CD4-positive, alpha-beta T cell treated with Interleukin-15 for 1 hour (primary cell): Measurements from ENCODE around the gene KLHL29.

Experiments
- DNase-seq: peaks from one replicate; pipeline ENCODE4 v3.0.0-alpha.2; 2020

Gene KLHL29

DNA sequence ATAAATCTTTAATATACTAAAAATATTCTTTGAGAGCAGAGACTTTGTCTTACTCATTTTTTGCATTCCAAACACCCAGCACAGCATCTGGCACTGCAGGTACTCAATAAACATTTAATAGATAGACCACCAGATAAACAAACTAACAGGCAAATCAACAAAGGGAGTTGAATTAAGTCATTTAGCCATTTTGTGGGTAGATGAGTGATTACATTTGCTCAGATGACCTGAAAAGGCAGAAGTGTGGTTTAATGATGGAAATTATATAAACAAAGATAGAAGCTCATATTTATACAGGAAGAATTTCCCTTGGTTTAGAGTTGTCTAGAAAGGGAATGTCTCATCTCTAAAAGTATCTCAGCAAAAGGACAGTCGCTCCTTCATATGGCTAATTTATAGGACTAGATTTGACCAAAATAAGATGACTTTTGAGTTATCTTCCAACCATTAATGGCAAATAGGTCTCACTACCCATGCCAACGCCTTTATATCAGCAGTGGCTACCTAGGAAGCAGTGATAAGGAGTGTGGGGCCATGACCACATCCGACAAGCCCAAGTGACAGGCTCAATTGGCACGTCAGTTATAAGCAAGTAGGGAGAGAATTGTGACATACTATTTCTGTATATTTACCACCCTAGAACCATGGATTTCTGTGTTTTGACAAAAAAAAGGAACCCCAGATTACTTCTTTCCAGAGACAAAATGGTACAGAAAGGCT, 368.5 kb downstream of the KLHL29 start:
- no peak for DNase-seq

DNA sequence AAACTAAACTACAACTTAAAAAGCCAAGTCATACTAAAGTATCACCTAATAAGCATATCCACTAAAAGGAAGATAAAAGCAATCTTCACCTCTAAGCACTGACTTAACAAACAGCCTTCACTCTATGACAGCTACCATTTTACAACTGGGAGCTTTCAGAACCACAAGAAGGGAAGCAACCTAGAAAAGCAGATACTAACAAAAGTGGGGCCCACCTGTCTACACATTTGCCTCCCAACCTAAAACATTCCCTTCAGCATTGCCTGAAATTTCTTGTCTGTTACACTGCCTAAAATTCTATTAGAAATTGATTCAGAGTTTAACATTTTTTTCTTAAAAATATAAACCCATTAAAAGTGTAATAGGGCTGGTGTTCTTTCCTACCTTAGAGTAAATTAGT, 370.0 kb downstream of the KLHL29 start:
- DNase-seq = no peak

DNA sequence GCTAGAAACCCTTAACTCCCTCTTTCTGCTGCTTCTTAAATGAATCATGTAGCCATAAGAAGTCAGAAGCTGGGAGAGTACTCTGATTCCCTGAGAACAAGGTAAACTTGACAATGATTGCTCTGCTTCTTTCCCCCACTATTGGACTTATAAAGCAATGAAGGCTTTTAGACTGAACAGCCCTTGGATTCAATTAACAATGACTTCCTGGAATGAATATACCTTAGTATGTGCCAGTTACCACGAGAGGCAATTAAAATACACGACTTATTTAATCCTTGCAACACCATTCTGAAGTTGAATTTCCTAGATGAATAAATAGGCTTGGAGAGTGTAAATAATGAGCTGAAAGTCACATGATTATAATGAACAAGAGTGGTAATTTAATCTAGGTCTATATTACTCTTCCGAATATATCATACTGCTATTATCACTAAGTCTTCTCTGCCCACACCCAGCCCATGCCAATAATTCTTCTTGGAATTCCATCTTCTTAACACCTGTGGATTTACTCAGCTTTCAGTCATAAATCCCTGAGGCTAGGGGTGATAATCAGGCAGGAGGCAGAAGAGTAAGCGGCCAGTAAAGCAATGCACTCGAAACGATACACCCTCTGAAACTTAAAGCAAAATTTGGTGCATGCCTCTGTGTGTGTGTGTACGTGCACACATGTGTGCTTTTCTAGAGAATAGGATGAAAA, 371.8 kb downstream of the KLHL29 start:
- DNase-seq = no peak

DNA sequence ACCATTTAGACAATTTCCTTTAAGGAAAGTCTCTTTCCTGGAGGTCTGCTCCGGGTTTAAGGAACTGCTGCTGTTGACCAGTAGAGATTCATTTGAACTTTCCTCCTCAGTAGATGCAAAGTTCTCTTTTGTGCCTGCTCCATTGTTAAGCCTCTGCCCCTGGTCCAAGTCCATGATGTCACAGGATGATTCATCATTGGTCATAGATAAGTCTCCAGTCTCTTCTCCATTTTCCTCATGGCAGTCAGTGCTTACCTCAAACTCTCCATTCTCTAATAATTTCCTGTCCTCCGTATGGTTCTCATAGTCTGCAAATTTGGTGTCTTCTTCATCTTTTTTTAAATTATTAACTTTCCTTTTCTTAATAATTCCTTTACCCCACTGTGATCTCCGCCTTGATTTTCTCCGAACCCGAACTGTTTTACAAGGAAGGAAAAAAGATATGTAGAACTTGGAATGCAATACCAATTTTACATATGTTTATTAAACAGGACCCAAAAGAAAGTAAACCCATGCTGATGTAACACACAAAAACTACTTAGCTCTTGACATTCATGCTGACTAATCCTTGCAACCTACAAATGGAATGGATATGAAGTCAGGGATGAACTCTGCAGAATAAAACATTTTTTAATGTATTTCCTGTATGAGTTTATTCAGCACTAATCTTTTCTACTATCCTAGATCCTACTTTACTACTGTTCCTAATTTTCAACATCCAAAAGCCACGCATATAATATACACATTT, 372.9 kb downstream of the KLHL29 start:
- DNase-seq = no peak
